Endothelial cell of umbilical vein (primary cell): ENCODE data around the gene MARCHF11. TPM values are rescaled to one million over a fixed set of nuclear protein-coding genes. Genes with fewer than 3 reads are reported as not detected.

Experiments used
- BruUV-seq: library from RNA; stranded (reverse); fragments of 400-500 nt; replicated peaks from 2 replicates; lab custom pipeline; 2021; lab: Mats Ljungman, UMichigan
- CTCF ChIA-PET: fragments of 300-600, 350-600 bp; sonication (Branson Sonifier 250); formaldehyde crosslinking; loops from one replicate; lab custom pipeline; 2021; ENCODE audit warnings: antibody characterized with exemption, inconsistent platforms; lab: Charles Lee
- POLR2A ChIA-PET: fragments of 300-600, 350-600 bp; sonication (Branson Sonifier 250); formaldehyde crosslinking; loops from one replicate; lab custom pipeline; 2021; ENCODE audit warnings: antibody characterized with exemption, inconsistent platforms; lab: Charles Lee
- DNase-seq: peaks from one replicate; pipeline ENCODE4 v3.0.0-alpha.2; 2011; ENCODE audit warnings: low read depth, low spot score
- FAIRE-seq: peaks from 2 replicates; lab custom pipeline; 2011; peaks lifted over from hg19 to GRCh38; lab: Jason Lieb, UNC
- H2AFZ ChIP-seq: 2 replicates; pipeline ENCODE4 v1.6.0; 2012; ENCODE audit warnings: low read depth, low read length, control low read depth, inconsistent platforms
- H3K27ac ChIP-seq: 2 replicates; pipeline ENCODE4 v1.5.1; 2011; ENCODE audit warnings: low read depth, mild to moderate bottlenecking, control low read depth, low read length, moderate library complexity; ENCODE audit not compliant: insufficient read depth
- H3K27me3 ChIP-seq, 2 experiments: 2 replicates each; pipeline versions ENCODE4 v1.6.0 to v1.6.1; 2011; ENCODE audit warnings: low read length in 2 of 2, mixed read lengths in 1 of 2; ENCODE audit not compliant: control insufficient read depth in 2 of 2, insufficient read depth in 2 of 2
- H3K36me3 ChIP-seq, 2 experiments: 2 replicates in 1 of 2; 3 replicates in 1 of 2; pipeline ENCODE4 v1.5.1; 2011; ENCODE audit warnings: low read length in 2 of 2, mild to moderate bottlenecking in 1 of 2, moderate library complexity in 1 of 2; ENCODE audit not compliant: control insufficient read depth in 2 of 2, insufficient read depth in 2 of 2; ENCODE audit errors: extremely low read depth in 1 of 2
- H3K4me1 ChIP-seq: 3 replicates; pipeline ENCODE4 v1.5.1; 2011; ENCODE audit warnings: mild to moderate bottlenecking, low read length; ENCODE audit not compliant: control insufficient read depth, insufficient read depth; ENCODE audit errors: extremely low read depth
- H3K4me2 ChIP-seq: 2 replicates; pipeline ENCODE4 v1.6.1; 2011; ENCODE audit warnings: low read length, control low read depth, mixed read lengths; ENCODE audit not compliant: insufficient read depth
- H3K4me3 ChIP-seq, 3 experiments: fragments of 200-600 bp in 1 of 3; sonication (generic), shearing (Covaris generic) in 1 of 3; replicated peaks in 1 of 3; 2 replicates each; pipeline ENCODE4 v1.5.1; 2011 to 2016; ENCODE audit warnings: control low read depth in 3 of 3, low read length in 3 of 3, mild to moderate bottlenecking in 2 of 3, inconsistent platforms in 1 of 3, low read depth in 1 of 3, moderate library complexity in 1 of 3; ENCODE audit not compliant: insufficient read depth in 1 of 3
- H3K79me2 ChIP-seq: 2 replicates; pipeline ENCODE4 v1.6.0; 2012; ENCODE audit warnings: low read length, inconsistent platforms; ENCODE audit not compliant: control insufficient read depth, insufficient read depth
- H3K9ac ChIP-seq: replicated peaks from 2 replicates; pipeline ENCODE3; 2011; ENCODE audit warnings: low read length, control low read depth; ENCODE audit not compliant: insufficient read depth; ENCODE audit errors: extremely low read depth
- H3K9me1 ChIP-seq: replicated peaks from 3 replicates; pipeline ENCODE4 v1.6.0; 2011; ENCODE audit warnings: mild to moderate bottlenecking, low read length; ENCODE audit not compliant: control insufficient read depth, insufficient read depth; ENCODE audit errors: extremely low read depth
- H3K9me3 ChIP-seq: replicated peaks from 2 replicates; pipeline ENCODE4 v1.5.1; 2012; ENCODE audit warnings: low read length, inconsistent platforms; ENCODE audit not compliant: control insufficient read depth, insufficient read depth
- H4K20me1 ChIP-seq: replicated peaks from 2 replicates; pipeline ENCODE3; 2011; ENCODE audit warnings: mild to moderate bottlenecking, low read length; ENCODE audit not compliant: control insufficient read depth, insufficient read depth; ENCODE audit errors: extremely low read depth
- CTCF ChIP-seq, 2 donors: IDR thresholded peaks; 1 replicate in 1 of 2; 2 replicates in 1 of 2; pipeline ENCODE4 v1.5.1; 2011; ENCODE audit warnings: low read length in 2 of 2, mild to moderate bottlenecking in 2 of 2, moderate library complexity in 2 of 2, control low read depth in 1 of 2, inconsistent platforms in 1 of 2, low read depth in 1 of 2; ENCODE audit not compliant: insufficient read depth in 1 of 2; ENCODE audit errors: extremely low read depth in 1 of 2
- EZH2 ChIP-seq: IDR thresholded peaks from 2 replicates; pipeline ENCODE4 v1.6.1; 2012; ENCODE audit warnings: borderline replicate concordance, low read depth, mild to moderate bottlenecking, moderate library complexity, low read length, inconsistent platforms; ENCODE audit not compliant: severe bottlenecking
- FOS ChIP-seq: IDR thresholded peaks from 2 replicates; pipeline ENCODE4 v1.6.1; 2011; ENCODE audit warnings: mild to moderate bottlenecking, low read length, moderate library complexity, borderline replicate concordance; ENCODE audit not compliant: insufficient read depth
- GATA2 ChIP-seq: IDR thresholded peaks from 2 replicates; pipeline ENCODE4 v1.7.0; 2011; ENCODE audit warnings: low read depth, mild to moderate bottlenecking, moderate library complexity, mixed read lengths, low read length; ENCODE audit not compliant: insufficient read length, insufficient read depth
- JUN ChIP-seq: IDR thresholded peaks from 2 replicates; pipeline ENCODE4 v1.6.1; 2011; ENCODE audit warnings: borderline replicate concordance, low read depth; ENCODE audit not compliant: insufficient read length, insufficient read depth
- MYC ChIP-seq: IDR thresholded peaks from one replicate; pipeline ENCODE4 v1.6.1; 2011; ENCODE audit warnings: mild to moderate bottlenecking, low read depth, low read length
- POLR2A ChIP-seq: IDR thresholded peaks from 2 replicates; pipeline ENCODE4 v1.6.1; 2012; ENCODE audit warnings: low read depth, mild to moderate bottlenecking, control low read depth, low read length
- POLR2AphosphoS5 ChIP-seq: IDR thresholded peaks from 2 replicates; pipeline ENCODE4 v1.6.1; 2012; ENCODE audit warnings: low read depth, mild to moderate bottlenecking, control low read depth, low read length, moderate library complexity; ENCODE audit not compliant: insufficient read depth
- dilution Hi-C: fragments of 300-500 bp; cut with MboI; formaldehyde crosslinking; loops from one replicate; pipeline ENCODE4 v1.15.0; 2019; ENCODE audit warnings: low sequenced_read_pairs; ENCODE audit not compliant: extremely low pct_ligation_motif_present
- intact Hi-C: fragments of 100-400 bp; cut with micrococcal nuclease; formaldehyde crosslinking; loops from one replicate; pipeline ENCODE4 v1.10.0; 2022
- polyA plus RNA-seq, 4 experiments: library from polyadenylated mRNA; depleted of rRNA in 3 of 4; stranded (reverse) in 3 of 4; unstranded in 1 of 4; fragments of >200 nt; gene quantifications; 2 replicates each; pipeline versions ENCODE4 v1.2.1 to v1.2.3, GENCODE V29; 2011 to 2012; ENCODE audit warnings: missing spikeins in 1 of 4
- total RNA-seq: library from RNA; stranded (reverse); gene quantifications from 2 replicates; pipeline ENCODE4 v1.2.3, GENCODE V29; 2021
- TF ChIP-seq, protein P1 (sequence below): IDR thresholded peaks from 2 replicates; pipeline ENCODE4 v1.6.1; 2011; ENCODE audit not compliant: insufficient read depth, insufficient read length

Gene MARCHF11
- total and polyA plus RNA-seq, 2 donors (not counting 3 experiments of a cell fraction or from before 2014, with no cell fraction given), result not detected

DNA sequence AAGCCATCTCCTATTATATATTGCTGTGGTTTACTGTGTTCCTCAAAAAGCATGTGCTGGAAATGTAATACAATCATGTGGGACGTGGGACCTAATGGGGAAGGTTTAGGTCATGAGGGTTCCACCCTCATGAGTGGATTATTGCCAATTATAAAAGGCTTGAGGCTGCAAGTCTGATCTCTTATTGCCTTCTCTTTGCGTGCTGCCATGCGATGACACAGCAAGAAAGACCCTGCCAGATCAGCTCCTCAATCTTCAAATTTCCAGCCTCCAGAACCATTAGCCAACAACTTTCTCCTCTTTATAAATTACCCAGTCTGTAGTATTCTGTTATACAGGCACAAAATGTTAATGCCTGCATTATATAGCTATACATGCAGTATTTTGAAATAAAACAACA is 45.4 kb downstream of the MARCHF11 start:
- Histone ChIP-seq H4K20me1 (no peaks in the 10 kb centered on the region), H3K4me2 (no peak overlapping the region), H3K27me3 (no peaks in the 10 kb centered on the region), H3K9ac (no peak overlapping the region), H2AFZ (no peak overlapping the region), H3K36me3 (no peaks in the 10 kb centered on the region), H3K4me1 (no peaks in the 10 kb centered on the region), H3K9me3 (no peaks in the 10 kb centered on the region), H3K79me2 (no peaks in the 10 kb centered on the region), H3K4me3 (no peak overlapping the region), H3K27ac (no peak overlapping the region), H3K9me1 (no peaks in the 10 kb centered on the region)
- FAIRE-seq (no peak), DNase-seq (no peak)
- CTCF ChIA-PET, result no interaction called here
- intact Hi-C loops (no loop called here), dilution Hi-C loops (no loop called here)
- POLR2A ChIA-PET, result no interaction called here
- TF ChIP-seq CTCF (IDR thresholded peaks at IDR 0.05; ENCODE audit: extremely low read depth in 1 of 2, insufficient read depth in 1 of 2, low read depth in 1 of 2, low read length in 2 of 2), result no peak
- TF ChIP-seq GATA2, result no peak
- TF ChIP-seq FOS, result no peak
- TF ChIP-seq POLR2A, result no peak
- no peak for TF ChIP-seq JUN
- no peak for TF ChIP-seq MYC
- TF ChIP-seq, protein P1, sequence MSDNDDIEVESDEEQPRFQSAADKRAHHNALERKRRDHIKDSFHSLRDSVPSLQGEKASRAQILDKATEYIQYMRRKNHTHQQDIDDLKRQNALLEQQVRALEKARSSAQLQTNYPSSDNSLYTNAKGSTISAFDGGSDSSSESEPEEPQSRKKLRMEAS, result no peak
- no peak for TF ChIP-seq EZH2
- TF ChIP-seq POLR2AphosphoS5, result no peak
- BruUV-seq, result no TSS peak
